Globus pallidus (tissue), 1 donor: ENCODE results near the gene INVS.
A peak's percentile ranks its signal among the peaks of the same experiment; 100 is the strongest.
"Not testable (repeated sequence)": the region's sequence is repeated elsewhere in the genome, so short reads cannot be mapped to it uniquely, and the experiment has no call there.

Source experiments
- DNase-seq: peaks from one replicate; pipeline ENCODE4 v3.0.0-alpha.2; 2015; ENCODE audit warnings: low spot score

The INVS gene

DNA sequence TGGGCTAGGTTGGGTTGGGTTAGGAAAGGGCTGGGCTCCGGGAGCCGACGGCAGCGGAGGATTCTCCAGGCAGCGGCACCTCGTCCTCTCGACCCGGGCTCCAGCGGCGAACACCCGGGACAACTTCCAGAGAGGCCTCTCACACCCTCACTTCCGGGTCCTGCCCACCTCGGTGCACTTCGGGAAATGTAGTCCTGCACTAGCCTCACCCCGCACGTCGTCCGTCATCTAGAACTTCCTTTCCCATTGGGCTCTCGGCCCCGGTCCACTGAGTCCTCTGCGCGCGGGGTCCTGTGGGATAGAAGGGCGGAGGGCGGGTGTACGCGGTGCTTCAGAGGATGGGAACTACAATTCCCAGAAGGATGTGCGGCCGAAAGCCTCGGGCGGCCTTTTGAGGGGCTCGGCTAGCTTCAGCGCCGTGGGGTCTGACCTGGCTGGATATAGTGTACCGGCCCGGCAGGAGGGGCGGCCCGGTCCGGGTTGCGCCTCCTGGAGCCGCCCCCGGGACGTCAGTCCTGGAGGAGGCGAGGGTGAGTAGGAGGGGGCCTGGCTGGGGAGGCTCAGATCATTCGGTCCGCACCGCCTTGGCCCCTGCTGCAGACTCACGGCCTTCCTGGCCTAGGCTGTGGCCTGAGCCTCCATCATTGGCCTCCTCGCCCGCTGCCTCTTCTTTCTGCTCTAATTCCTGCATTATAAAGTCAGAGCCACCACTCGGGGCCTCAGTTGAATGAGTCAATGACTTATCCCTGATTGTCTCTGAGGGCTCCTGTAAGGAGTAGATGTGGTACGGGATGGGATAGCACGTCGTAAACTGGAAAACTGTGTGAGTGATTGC lies at the start of gene INVS, which contains the start of gene ERP44:
INVS (plus strand) TSS at position 357 of the 835 bp plus-strand sequence. CDS start 5,279 bp downstream, outside the sequence.
ERP44 (minus strand) TSS at position 114 of the 835 bp plus-strand sequence. CDS start 160 bp downstream, outside the sequence.
- peak; percentile 100 for DNase-seq

DNA sequence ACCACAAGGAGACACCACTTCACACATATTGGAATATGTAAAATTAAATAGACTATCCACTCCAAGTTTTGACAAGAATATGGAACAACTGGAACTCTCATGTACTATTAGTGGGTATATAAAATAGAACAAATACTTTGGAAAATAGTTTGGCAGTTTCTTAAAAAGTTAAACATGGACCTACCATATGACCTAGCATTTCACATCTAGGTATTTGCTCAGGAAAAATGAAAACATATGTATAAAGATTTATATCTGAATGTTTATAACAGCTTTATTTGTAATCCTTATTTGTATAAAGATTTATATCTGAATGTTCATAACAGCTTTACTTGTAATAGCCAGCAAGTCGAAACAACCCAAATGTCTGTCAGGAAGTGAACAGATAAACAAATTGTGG lies 49.5 kb upstream of the INVS start:
- DNase-seq: no peak

GRCh38 chr9:100052375-100052774 lies 46.7 kb upstream of the INVS start:
- no peak for DNase-seq

GRCh38 chr9:100056561-100056960 lies 42.5 kb upstream of the INVS start:
- no peak for DNase-seq

- DNase-seq: no peak
Observed at GRCh38 chr9:100057624-100058023, 41.4 kb upstream of the INVS start.

GRCh38 chr9:100058699-100059579 lies 40.1 kb upstream of the INVS start:
- DNase-seq: no peak

GRCh38 chr9:100062683-100063082 lies 36.4 kb upstream of the INVS start:
- not testable (repeated sequence) for DNase-seq

- no peak for DNase-seq
Observed at GRCh38 chr9:100063185-100063584, 35.9 kb upstream of the INVS start.

GRCh38 chr9:100064872-100065581 lies 34.0 kb upstream of the INVS start:
- DNase-seq: no peak

DNA sequence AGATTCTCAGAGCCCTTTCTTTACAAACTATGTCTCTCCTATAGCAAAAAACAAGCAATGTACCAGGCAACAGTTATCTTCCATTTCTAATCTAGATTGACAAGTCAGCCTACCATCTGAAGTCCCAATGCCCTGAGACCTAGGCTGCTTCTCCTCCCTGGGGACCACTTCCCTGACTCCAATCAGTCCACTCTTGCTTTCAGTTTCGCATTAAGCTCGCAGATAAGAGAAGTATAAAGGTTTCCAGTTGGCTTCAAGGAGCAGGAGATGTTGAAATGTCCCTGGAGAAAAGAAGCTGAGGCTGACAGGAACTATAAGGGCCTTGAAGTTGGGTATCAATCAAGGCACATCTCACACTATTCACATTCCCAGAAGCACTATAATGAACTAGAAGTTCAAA lies 32.5 kb upstream of the INVS start:
- DNase-seq: peak; percentile 7

DNA sequence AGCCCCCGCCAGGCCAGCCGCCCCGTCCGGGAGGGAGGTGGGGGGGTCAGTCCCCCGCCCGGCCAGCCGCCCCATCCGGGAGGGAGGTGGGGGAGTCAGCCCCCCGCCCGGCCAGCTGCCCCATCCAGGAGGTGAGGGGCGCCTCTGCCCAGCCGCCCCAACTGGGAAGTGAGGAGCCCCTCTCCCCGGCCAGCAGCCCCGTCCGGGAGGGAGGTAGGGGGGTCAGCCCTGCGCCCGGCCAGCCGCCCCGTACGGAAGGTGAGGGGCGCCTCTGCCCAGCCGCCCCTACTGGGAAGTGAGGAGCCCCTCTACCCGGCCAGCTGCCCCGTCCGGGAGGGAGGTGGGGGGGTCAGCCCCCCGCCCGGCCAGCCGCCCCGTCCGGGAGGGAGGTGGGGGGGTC lies 31.1 kb upstream of the INVS start:
- DNase-seq: not testable (repeated sequence)

- not testable (repeated sequence) for DNase-seq
Observed at GRCh38 chr9:100069068-100069467, 30.0 kb upstream of the INVS start.

GRCh38 chr9:100070104-100071041 lies 28.7 kb upstream of the INVS start:
- no peak for DNase-seq

GRCh38 chr9:100071271-100071670 lies 27.8 kb upstream of the INVS start:
- no peak for DNase-seq

DNA sequence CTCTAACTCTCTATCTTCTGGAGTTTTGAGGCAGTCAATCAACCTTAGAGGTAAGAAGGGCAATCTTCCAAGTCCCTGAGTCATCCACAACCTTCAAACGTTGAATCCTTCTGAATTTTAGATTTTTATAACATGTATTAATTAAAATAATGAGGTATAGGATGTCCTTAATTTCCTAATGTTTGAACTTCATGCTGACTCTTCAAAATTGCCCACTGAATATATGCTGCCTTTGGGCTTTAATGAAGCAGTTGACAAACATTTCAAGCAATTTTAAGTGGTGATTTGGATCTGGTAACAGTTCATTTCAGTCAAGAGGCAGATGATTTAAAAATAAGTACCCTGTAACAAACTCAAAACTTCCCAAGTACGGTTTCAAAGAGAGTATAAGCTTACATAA lies 26.2 kb upstream of the INVS start:
- DNase-seq: no peak

DNA sequence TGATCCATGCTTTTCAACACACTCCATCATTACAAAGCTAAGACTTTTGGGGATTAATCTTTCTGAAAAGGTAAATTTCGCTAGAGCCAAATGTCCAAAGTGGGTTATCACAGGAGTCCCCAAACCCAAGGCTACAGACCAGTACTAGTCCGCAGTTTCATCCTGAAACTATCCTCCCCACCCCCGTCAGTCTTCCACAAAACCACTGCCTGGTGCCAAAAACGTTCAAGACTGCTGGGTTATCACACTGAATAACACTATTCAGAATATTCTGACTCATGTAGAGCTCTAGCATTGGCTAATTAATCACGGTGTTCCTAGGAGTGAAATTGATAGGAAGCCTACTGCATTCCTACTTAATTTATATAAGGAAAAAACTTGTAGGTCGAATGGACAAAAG lies 24.9 kb upstream of the INVS start:
- peak; percentile 45 for DNase-seq

GRCh38 chr9:100074989-100075388 lies 24.1 kb upstream of the INVS start:
- DNase-seq: no peak

GRCh38 chr9:100076256-100076655 lies 22.8 kb upstream of the INVS start:
- DNase-seq: not testable (repeated sequence)

- DNase-seq: no peak
Observed at GRCh38 chr9:100082782-100083181, 16.3 kb upstream of the INVS start.

GRCh38 chr9:100083448-100084127 lies 15.5 kb upstream of the INVS start:
- DNase-seq: no peak

GRCh38 chr9:100084128-100084453 lies 15.0 kb upstream of the INVS start:
- DNase-seq: no peak
